Thymus (tissue), 11 donors: ENCODE results near the gene CCDC158. TPM values are rescaled to one million over a fixed set of nuclear protein-coding genes. Genes with fewer than 3 reads are reported as not detected.
"Not testable (repeated sequence)": the region's sequence is repeated elsewhere in the genome, so short reads cannot be mapped to it uniquely, and the experiment has no call there.

Source experiments
- DNase-seq, 9 donors: peaks; one replicate each; pipeline ENCODE4 v3.0.0-alpha.2; 2013; ENCODE audit warnings: low spot score in 9 of 9, low read depth in 6 of 9, missing footprints in 1 of 9
- H3K27ac ChIP-seq, 2 donors: one replicate each; pipeline ENCODE4 v1.5.1; 2013; ENCODE audit warnings: control low read depth in 1 of 2, low read depth in 1 of 2, low read length in 1 of 2, mild to moderate bottlenecking in 1 of 2, moderate library complexity in 1 of 2
- H3K27me3 ChIP-seq, 2 donors: one replicate each; pipeline ENCODE4 v1.5.1; 2013; ENCODE audit warnings: low read length in 1 of 2; ENCODE audit not compliant: control insufficient read depth in 2 of 2, insufficient read depth in 1 of 2
- H3K36me3 ChIP-seq, 2 donors: one replicate each; pipeline ENCODE4 v1.5.1; 2013; ENCODE audit warnings: low read length in 1 of 2, mild to moderate bottlenecking in 1 of 2, moderate library complexity in 1 of 2; ENCODE audit not compliant: control insufficient read depth in 2 of 2, insufficient read depth in 2 of 2
- H3K4me1 ChIP-seq, 2 donors: one replicate each; pipeline ENCODE4 v1.5.1; 2013; ENCODE audit warnings: low read length in 2 of 2; ENCODE audit not compliant: control insufficient read depth in 2 of 2, insufficient read depth in 2 of 2
- H3K4me3 ChIP-seq, 2 donors: one replicate each; pipeline ENCODE4 v1.5.1; 2013; ENCODE audit warnings: low read length in 2 of 2, control low read depth in 1 of 2, mild to moderate bottlenecking in 1 of 2
- H3K9me3 ChIP-seq, 2 donors: one replicate each; pipeline ENCODE4 v1.5.1; 2013; ENCODE audit warnings: low read length in 1 of 2, mild to moderate bottlenecking in 1 of 2; ENCODE audit not compliant: control insufficient read depth in 2 of 2, insufficient read depth in 1 of 2
- WGBS: extraction: QIAGEN DNeasy Blood & Tissue Kit; methylation state at CpG from one replicate; pipeline ENCODE4 v1.1.7; 2013; 5-methylcytosine and 5-hydroxymethylcytosine counted together
- polyA plus RNA-seq: library from polyadenylated mRNA; stranded (reverse); fragments of 200-250 nt; gene quantifications from one replicate; pipeline ENCODE4 v1.2.3, GENCODE V29; 2013
- total RNA-seq: library from RNA; stranded (reverse); fragments of 120-200 nt; gene quantifications from one replicate; pipeline ENCODE4 v1.2.4, GENCODE V29; 2013
- donor health status: healthy.

The CCDC158 gene
- total and polyA plus RNA-seq, 2 donors, result 0.02 to 0.05 TPM

GRCh38 chr4:76302826-76303438, 118.0 kb downstream of the CCDC158 start:
- WGBS, result 90% methylated on average over 3 of the region's 3 CpGs
- Histone ChIP-seq H3K9me3 (no peaks in the 10 kb centered on the region), H3K36me3 (no peaks in the 10 kb centered on the region), H3K4me3 (no peak overlapping the region), H3K4me1 (peaks cover 12 to 20% of the 10 kb centered on the region in 2 donors), H3K27me3 (peaks cover 0 to 29% of the 10 kb centered on the region in 2 donors), H3K27ac (no peak overlapping the region)
- no peak for DNase-seq

- Histone ChIP-seq H3K27me3 (peaks cover 0 to 17% of the 10 kb centered on the region in 2 donors), H3K36me3 (no peaks in the 10 kb centered on the region), H3K9me3 (no peaks in the 10 kb centered on the region), H3K27ac (no peak overlapping the region), H3K4me3 (no peak overlapping the region), H3K4me1 (peaks cover 9 to 16% of the 10 kb centered on the region in 2 donors)
- DNase-seq, result no peak
- 95% methylated on average over 1 of the region's 1 CpG for WGBS
Observed at GRCh38 chr4:76301775-76302162, 119.2 kb downstream of the CCDC158 start.

- peaks cover 0 to 12% of the 10 kb centered on the region in 2 donors for H3K27me3 ChIP-seq
- no peak overlapping the region for H3K4me3 ChIP-seq
- no peaks in the 10 kb centered on the region for H3K36me3 ChIP-seq
- DNase-seq, result peak in 1 of 9 donors; percentile 29
- no peaks in the 10 kb centered on the region for H3K9me3 ChIP-seq
- WGBS, result 99% methylated on average over 4 of the region's 4 CpGs
- peaks cover 6 to 13% of the 10 kb centered on the region in 2 donors for H3K4me1 ChIP-seq
- no peak overlapping the region for H3K27ac ChIP-seq
Observed at GRCh38 chr4:76301068-76301774, 119.7 kb downstream of the CCDC158 start.

- H3K36me3 ChIP-seq, result no peaks in the 10 kb centered on the region
- WGBS, result 80% methylated on average over 4 of the region's 4 CpGs
- DNase-seq, result no peak
- H3K4me3 ChIP-seq, result no peak overlapping the region
- H3K4me1 ChIP-seq, result peaks cover under 1 to 4% of the 10 kb centered on the region in 2 donors
- no peak overlapping the region for H3K27ac ChIP-seq
- H3K9me3 ChIP-seq, result no peaks in the 10 kb centered on the region
- peaks cover 0 to 1% of the 10 kb centered on the region in 2 donors for H3K27me3 ChIP-seq
Observed at GRCh38 chr4:76300012-76300411, 120.9 kb downstream of the CCDC158 start.

- H3K4me3 ChIP-seq, result no peak overlapping the region
Observed at GRCh38 chr4:76298227-76298626, 122.7 kb downstream of the CCDC158 start.

GRCh38 chr4:76296286-76296820, 124.6 kb downstream of the CCDC158 start:
- DNase-seq, result no peak
- H3K4me1 ChIP-seq, result no peaks in the 10 kb centered on the region
- H3K36me3 ChIP-seq, result no peaks in the 10 kb centered on the region
- H3K27ac ChIP-seq, result no peak overlapping the region
- no peaks in the 10 kb centered on the region for H3K9me3 ChIP-seq
- H3K27me3 ChIP-seq, result no peaks in the 10 kb centered on the region
- WGBS, result 79% methylated on average over 3 of the region's 3 CpGs
- H3K4me3 ChIP-seq, result no peak overlapping the region

More at GRCh38 chr4:76298227-76298626, 122.7 kb downstream of the CCDC158 start:
- no peak for DNase-seq
- no peaks in the 10 kb centered on the region for H3K27me3 ChIP-seq
- H3K9me3 ChIP-seq, result no peaks in the 10 kb centered on the region
- no peaks in the 10 kb centered on the region for H3K36me3 ChIP-seq
- no peak overlapping the region for H3K27ac ChIP-seq
- no peaks in the 10 kb centered on the region for H3K4me1 ChIP-seq

- Histone ChIP-seq H3K9me3 (no peaks in the 10 kb centered on the region), H3K36me3 (no peaks in the 10 kb centered on the region), H3K27ac (no peak overlapping the region), H3K27me3 (no peaks in the 10 kb centered on the region), H3K4me3 (no peak overlapping the region), H3K4me1 (no peaks in the 10 kb centered on the region)
- 96% methylated on average over 2 of the region's 2 CpGs for WGBS
- no peak for DNase-seq
Observed at GRCh38 chr4:76293772-76294171, 127.2 kb downstream of the CCDC158 start.

- DNase-seq, result no peak
- H3K27me3 ChIP-seq, result no peaks in the 10 kb centered on the region
- WGBS, result 97% methylated on average over 3 of the region's 3 CpGs
- no peaks in the 10 kb centered on the region for H3K36me3 ChIP-seq
- no peaks in the 10 kb centered on the region for H3K9me3 ChIP-seq
- no peak overlapping the region for H3K27ac ChIP-seq
- H3K4me3 ChIP-seq, result no peak overlapping the region
- H3K4me1 ChIP-seq, result no peaks in the 10 kb centered on the region
Observed at GRCh38 chr4:76292730-76293129, 128.2 kb downstream of the CCDC158 start.

GRCh38 chr4:76287811-76288210, 133.1 kb downstream of the CCDC158 start:
- 95% methylated on average over 3 of the region's 3 CpGs for WGBS

More at GRCh38 chr4:76287811-76288210, 133.1 kb downstream of the CCDC158 start:
- H3K36me3 ChIP-seq, DNase-seq, H3K27ac ChIP-seq, H3K9me3 ChIP-seq, H3K4me1 ChIP-seq, H3K27me3 ChIP-seq, H3K4me3 ChIP-seq: not testable (repeated sequence)
